ENCODE results near the gene TMEM218.

The TMEM218 gene

GRCh38 chr11:125112208-125112604 is 780 bp upstream of the TMEM218 start:
- TF ChIP-seq EZH2phosphoT487 (IDR thresholded peaks at IDR 0.05; ENCODE audit: borderline replicate concordance) (no peak), CTCF (conservative IDR thresholded peaks at IDR 0.05; ENCODE audit: low read length) (no peak)
- Histone ChIP-seq H2AFZ (ENCODE audit: low read length) (peak overlapping the region; percentile 95), H3K9me2 (replicated peaks; ENCODE audit: low read depth, low read length) (no peaks in the 10 kb centered on the region), H3K4me2 (ENCODE audit: low read depth, low read length, poor library complexity, severe bottlenecking) (peak overlapping the region; percentile 77), H4K20me1 (ENCODE audit: insufficient read depth, low read length, poor library complexity, severe bottlenecking) (no peaks in the 10 kb centered on the region), H3K4me3 (ENCODE audit: low read length, poor library complexity, severe bottlenecking) (peak overlapping the region; percentile 97), H3K36me3 (ENCODE audit: insufficient read depth, low read length) (no peaks in the 10 kb centered on the region), H3K4me1 (ENCODE audit: insufficient read depth, low read length, poor library complexity, severe bottlenecking) (peaks cover 19% of the 10 kb centered on the region), H3K9ac (ENCODE audit: low read depth, low read length, poor library complexity, severe bottlenecking) (peak overlapping the region; percentile 38), H3F3A (ENCODE audit: low read depth) (no peaks in the 10 kb centered on the region), H3K9me3 (ENCODE audit: insufficient read depth, low read depth, low read length) (no peaks in the 10 kb centered on the region), H3K79me2 (ENCODE audit: insufficient read depth, low read length) (peaks cover 18% of the 10 kb centered on the region), H3K27me3 (ENCODE audit: insufficient read depth, low read length, poor library complexity, severe bottlenecking) (peaks cover 44% of the 10 kb centered on the region)

GRCh38 chr11:125111001-125111342 is 454 bp downstream of the TMEM218 start:
- H3K4me2 ChIP-seq (ENCODE audit: low read depth, low read length, poor library complexity, severe bottlenecking), result peak overlapping the region; percentile 77
- H3K9ac ChIP-seq (ENCODE audit: low read depth, low read length, poor library complexity, severe bottlenecking), result peak overlapping the region; percentile 87
- no peaks in the 10 kb centered on the region for H4K20me1 ChIP-seq (ENCODE audit: insufficient read depth, low read length, poor library complexity, severe bottlenecking)
- H3K9me3 ChIP-seq (ENCODE audit: insufficient read depth, low read depth, low read length), result no peaks in the 10 kb centered on the region
- peaks cover 19% of the 10 kb centered on the region for H3K4me1 ChIP-seq (ENCODE audit: insufficient read depth, low read length, poor library complexity, severe bottlenecking)
- H3K36me3 ChIP-seq (ENCODE audit: insufficient read depth, low read length), result no peaks in the 10 kb centered on the region
- H3F3A ChIP-seq (ENCODE audit: low read depth), result no peaks in the 10 kb centered on the region
- H3K27me3 ChIP-seq (ENCODE audit: insufficient read depth, low read length, poor library complexity, severe bottlenecking), result peaks cover 31% of the 10 kb centered on the region
- TF ChIP-seq EZH2phosphoT487 (IDR thresholded peaks at IDR 0.05; ENCODE audit: borderline replicate concordance) (no peak), CTCF (conservative IDR thresholded peaks at IDR 0.05; ENCODE audit: low read length) (no peak)
- peak overlapping the region; percentile 95 for H2AFZ ChIP-seq (ENCODE audit: low read length)
- peak overlapping the region; percentile 97 for H3K4me3 ChIP-seq (ENCODE audit: low read length, poor library complexity, severe bottlenecking)
- no peaks in the 10 kb centered on the region for H3K9me2 ChIP-seq (replicated peaks; ENCODE audit: low read depth, low read length)
- peaks cover 18% of the 10 kb centered on the region for H3K79me2 ChIP-seq (ENCODE audit: insufficient read depth, low read length)

GRCh38 chr11:125110506-125110905 is 920 bp downstream of the TMEM218 start:
- H3K4me1 ChIP-seq (ENCODE audit: insufficient read depth, low read length, poor library complexity, severe bottlenecking), result peaks cover 21% of the 10 kb centered on the region
- no peak for TF ChIP-seq CTCF (conservative IDR thresholded peaks at IDR 0.05; ENCODE audit: low read length)
- no peak for TF ChIP-seq EZH2phosphoT487 (IDR thresholded peaks at IDR 0.05; ENCODE audit: borderline replicate concordance)
- no peaks in the 10 kb centered on the region for H3K9me2 ChIP-seq (replicated peaks; ENCODE audit: low read depth, low read length)
- H3K9me3 ChIP-seq (ENCODE audit: insufficient read depth, low read depth, low read length), result no peaks in the 10 kb centered on the region
- peak overlapping the region; percentile 87 for H3K9ac ChIP-seq (ENCODE audit: low read depth, low read length, poor library complexity, severe bottlenecking)
- peak overlapping the region; percentile 97 for H3K4me3 ChIP-seq (ENCODE audit: low read length, poor library complexity, severe bottlenecking)
- H4K20me1 ChIP-seq (ENCODE audit: insufficient read depth, low read length, poor library complexity, severe bottlenecking), result no peaks in the 10 kb centered on the region
- H3F3A ChIP-seq (ENCODE audit: low read depth), result no peaks in the 10 kb centered on the region
- peak overlapping the region; percentile 77 for H3K4me2 ChIP-seq (ENCODE audit: low read depth, low read length, poor library complexity, severe bottlenecking)
- no peak overlapping the region for H2AFZ ChIP-seq (ENCODE audit: low read length)
- H3K36me3 ChIP-seq (ENCODE audit: insufficient read depth, low read length), result no peaks in the 10 kb centered on the region
- peaks cover 18% of the 10 kb centered on the region for H3K79me2 ChIP-seq (ENCODE audit: insufficient read depth, low read length)
- peaks cover 27% of the 10 kb centered on the region for H3K27me3 ChIP-seq (ENCODE audit: insufficient read depth, low read length, poor library complexity, severe bottlenecking)

Data from Loucy (cell line).